BLaER1 treated with 17β-estradiol and CSF1 and Interleukin-3, amounts not matched to agents 10 nM and 100 nM (cell line): ENCODE results near the gene FAM124A.

ENCODE experiments used
- H3K27ac ChIP-seq, 11 experiments: shearing (Covaris generic); formaldehyde crosslinking; 2 replicates each; pipeline ENCODE4 v1.8.1; 2022
- H3K27me3 ChIP-seq, 11 experiments: shearing (Covaris generic); formaldehyde crosslinking; 2 replicates each; pipeline ENCODE4 v1.8.1; 2022
- H3K36me3 ChIP-seq, 11 experiments: shearing (Covaris generic); formaldehyde crosslinking; 2 replicates each; pipeline ENCODE4 v1.8.1; 2022
- H3K4me1 ChIP-seq, 10 experiments: shearing (Covaris generic); formaldehyde crosslinking; 2 replicates each; pipeline ENCODE4 v1.8.1; 2022
- H3K4me2 ChIP-seq, 11 experiments: shearing (Covaris generic); formaldehyde crosslinking; 2 replicates each; pipeline ENCODE4 v1.8.1; 2022
- H3K4me3 ChIP-seq, 10 experiments: shearing (Covaris generic); formaldehyde crosslinking; 2 replicates each; pipeline ENCODE4 v1.8.1; 2022
- H3K9ac ChIP-seq, 11 experiments: shearing (Covaris generic); formaldehyde crosslinking; 2 replicates each; pipeline ENCODE4 v1.8.1; 2022
- H3K9me3 ChIP-seq, 11 experiments: shearing (Covaris generic); formaldehyde crosslinking; replicated peaks in 1 of 11; 2 replicates each; pipeline ENCODE4 v1.8.1; 2022
- H4K20me1 ChIP-seq, 11 experiments: shearing (Covaris generic); formaldehyde crosslinking; 2 replicates each; pipeline ENCODE4 v1.8.1; 2022
- Cebpa-rat ChIP-seq, 11 experiments: shearing (Covaris generic); IDR thresholded peaks; 2 replicates each; pipeline ENCODE4 v1.8.1; 2022

FAM124A gene

GRCh38 chr13:51255556-51255955, 33.4 kb downstream of the FAM124A start:
- Histone ChIP-seq H4K20me1 (no peaks in the 10 kb centered on the region), H3K4me2 (no peak overlapping the region), H3K9ac (no peak overlapping the region), H3K4me1 (peaks cover 0 to 21% (median 0%) of the 10 kb centered on the region in 10 experiments; a peak in 4 of 20 replicates), H3K36me3 (no peaks in the 10 kb centered on the region), H3K4me3 (no peak overlapping the region), H3K27ac (no peak overlapping the region), H3K27me3 (no peaks in the 10 kb centered on the region), H3K9me3 (no peaks in the 10 kb centered on the region; a peak in 1 of 22 replicates)
- no peak for TF ChIP-seq Cebpa-rat (IDR thresholded peaks at IDR 0.05)

DNA sequence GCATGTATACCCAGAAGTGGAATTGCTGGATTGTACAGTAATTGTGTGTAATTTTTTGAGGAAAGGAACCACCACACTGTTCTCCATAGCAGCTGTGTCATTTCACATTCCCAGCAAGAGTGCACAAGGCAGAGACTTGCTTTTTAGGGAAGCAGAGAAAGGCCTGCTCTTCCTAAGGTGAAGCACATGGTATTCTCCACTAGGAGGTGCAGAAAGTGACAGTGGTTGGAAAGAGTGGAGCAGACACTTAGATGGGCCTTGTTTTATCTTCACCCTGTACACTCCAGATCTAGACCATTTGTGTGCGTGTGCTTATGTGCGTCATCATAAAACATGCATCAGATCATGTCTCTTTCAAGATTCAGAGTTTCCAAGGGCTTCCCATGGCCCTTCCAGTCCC, 35.0 kb downstream of the FAM124A start:
- Histone ChIP-seq H3K4me3 (no peak overlapping the region), H3K9me3 (no peaks in the 10 kb centered on the region; a peak in 1 of 22 replicates), H3K4me1 (peaks cover 0 to 21% (median 0%) of the 10 kb centered on the region in 10 experiments; a peak in 4 of 20 replicates), H3K36me3 (no peaks in the 10 kb centered on the region), H3K27ac (no peak overlapping the region), H3K27me3 (no peaks in the 10 kb centered on the region), H3K4me2 (no peak overlapping the region), H3K9ac (no peak overlapping the region), H4K20me1 (no peaks in the 10 kb centered on the region)
- TF ChIP-seq Cebpa-rat (IDR thresholded peaks at IDR 0.05): no peak

GRCh38 chr13:51258612-51259548, 36.7 kb downstream of the FAM124A start:
- H3K36me3 ChIP-seq: no peaks in the 10 kb centered on the region
- H3K9me3 ChIP-seq: no peaks in the 10 kb centered on the region; a peak in 1 of 22 replicates
- no peak overlapping the region for H3K4me3 ChIP-seq
- TF ChIP-seq Cebpa-rat (IDR thresholded peaks at IDR 0.05): no peak
- H3K27ac ChIP-seq: no peak overlapping the region
- H3K9ac ChIP-seq: no peak overlapping the region
- peaks cover 0 to 10% (median 0%) of the 10 kb centered on the region in 10 experiments; a peak in 2 of 20 replicates for H3K4me1 ChIP-seq
- H3K27me3 ChIP-seq: no peaks in the 10 kb centered on the region
- H3K4me2 ChIP-seq: peak overlapping the region in 1 of 11 experiments; percentile 38; a peak in 2 of 22 replicates
- H4K20me1 ChIP-seq: no peaks in the 10 kb centered on the region

DNA sequence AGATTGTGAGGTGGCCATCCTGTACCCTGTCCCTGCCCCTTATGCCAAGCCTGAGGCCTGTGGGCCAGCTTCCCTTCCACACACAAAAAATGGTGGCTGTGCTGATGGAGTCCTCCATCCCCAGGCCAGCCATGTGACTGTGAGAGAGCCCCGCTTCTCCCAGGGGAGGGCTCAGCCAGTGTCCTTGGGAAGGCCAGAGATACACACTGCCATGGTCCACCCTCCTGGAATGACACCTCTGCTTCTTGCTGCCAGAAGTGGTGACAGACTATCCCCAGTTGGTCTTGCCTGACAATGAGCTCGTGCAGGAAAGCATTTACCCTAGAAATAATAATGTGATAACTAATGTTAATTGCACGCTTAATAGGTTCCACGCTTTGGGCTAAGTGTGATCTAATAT, 38.0 kb downstream of the FAM124A start:
- TF ChIP-seq Cebpa-rat (IDR thresholded peaks at IDR 0.05): no peak
- H3K4me2 ChIP-seq: no peak overlapping the region
- no peaks in the 10 kb centered on the region for H3K36me3 ChIP-seq
- H3K4me3 ChIP-seq: no peak overlapping the region
- H3K9ac ChIP-seq: no peak overlapping the region
- H3K27ac ChIP-seq: no peak overlapping the region
- no peaks in the 10 kb centered on the region; a peak in 1 of 22 replicates for H3K9me3 ChIP-seq
- H4K20me1 ChIP-seq: no peaks in the 10 kb centered on the region
- no peaks in the 10 kb centered on the region for H3K27me3 ChIP-seq
- peaks cover 0 to 10% (median 0%) of the 10 kb centered on the region in 10 experiments; a peak in 2 of 20 replicates for H3K4me1 ChIP-seq

GRCh38 chr13:51261610-51262249, 39.5 kb downstream of the FAM124A start:
- Histone ChIP-seq H3K4me1 (peaks cover 0 to 10% (median 0%) of the 10 kb centered on the region in 10 experiments; a peak in 2 of 20 replicates), H4K20me1 (no peaks in the 10 kb centered on the region), H3K9me3 (no peaks in the 10 kb centered on the region; a peak in 1 of 22 replicates), H3K36me3 (no peaks in the 10 kb centered on the region), H3K4me3 (no peak overlapping the region), H3K9ac (no peak overlapping the region), H3K4me2 (no peak overlapping the region), H3K27ac (no peak overlapping the region), H3K27me3 (no peaks in the 10 kb centered on the region)
- no peak for TF ChIP-seq Cebpa-rat (IDR thresholded peaks at IDR 0.05)

DNA sequence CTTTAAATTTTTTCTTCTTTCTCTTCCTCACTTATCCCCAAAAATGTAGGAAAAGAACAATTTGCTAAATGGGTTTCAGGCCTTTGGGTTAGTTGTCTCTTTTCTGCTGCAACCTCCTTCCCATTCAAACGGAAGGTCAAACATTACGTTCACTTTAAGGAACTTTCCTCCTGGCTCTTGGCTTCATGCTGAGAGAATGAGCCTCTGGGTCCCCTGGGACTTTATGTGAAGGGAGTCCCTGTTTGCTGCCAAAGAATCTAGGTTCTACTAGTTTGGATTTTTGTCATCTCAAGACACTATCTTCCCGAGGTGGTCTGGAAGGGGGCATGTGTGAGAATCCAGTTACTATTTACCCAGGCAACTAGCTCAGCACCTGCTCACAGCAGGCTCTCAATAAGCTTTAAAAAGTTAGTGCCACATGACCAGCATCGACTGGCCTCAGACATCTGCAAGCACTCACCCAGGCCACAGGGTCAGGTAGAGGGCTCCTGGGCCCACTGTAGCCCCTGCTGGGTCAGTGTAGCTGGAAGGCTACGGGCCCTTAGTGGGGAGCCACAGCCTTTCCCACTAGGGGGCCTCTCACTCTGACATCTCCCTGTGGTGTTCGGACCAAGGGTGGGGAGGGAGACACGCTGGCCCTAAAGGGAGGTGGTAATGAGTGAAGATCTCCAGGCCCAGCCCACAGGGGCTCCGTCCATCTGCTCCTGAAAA, 40.5 kb downstream of the FAM124A start:
- Histone ChIP-seq H3K4me1 (peaks cover 0 to 10% (median 0%) of the 10 kb centered on the region in 10 experiments; a peak in 2 of 20 replicates), H3K36me3 (no peaks in the 10 kb centered on the region), H3K9me3 (no peaks in the 10 kb centered on the region; a peak in 1 of 22 replicates), H4K20me1 (no peaks in the 10 kb centered on the region), H3K4me3 (no peak overlapping the region), H3K4me2 (no peak overlapping the region), H3K9ac (no peak overlapping the region), H3K27me3 (no peaks in the 10 kb centered on the region), H3K27ac (no peak overlapping the region)
- TF ChIP-seq Cebpa-rat (IDR thresholded peaks at IDR 0.05): no peak

GRCh38 chr13:51266642-51267041, 44.4 kb downstream of the FAM124A start:
- Histone ChIP-seq H3K4me1 (no peaks in the 10 kb centered on the region), H3K4me3 (no peak overlapping the region), H3K9me3 (no peaks in the 10 kb centered on the region), H3K27me3 (no peaks in the 10 kb centered on the region), H4K20me1 (no peaks in the 10 kb centered on the region; a peak in 1 of 22 replicates), H3K36me3 (no peaks in the 10 kb centered on the region), H3K4me2 (no peak overlapping the region), H3K9ac (no peak overlapping the region), H3K27ac (no peak overlapping the region)
- no peak for TF ChIP-seq Cebpa-rat (IDR thresholded peaks at IDR 0.05)

- Histone ChIP-seq H3K36me3 (no peaks in the 10 kb centered on the region), H3K9me3 (no peaks in the 10 kb centered on the region), H3K27me3 (no peaks in the 10 kb centered on the region), H3K9ac (no peak overlapping the region), H3K4me3 (no peak overlapping the region), H4K20me1 (no peaks in the 10 kb centered on the region; a peak in 1 of 22 replicates), H3K27ac (no peak overlapping the region), H3K4me2 (no peak overlapping the region), H3K4me1 (no peaks in the 10 kb centered on the region)
- TF ChIP-seq Cebpa-rat (IDR thresholded peaks at IDR 0.05): no peak
These were observed 45.4 kb downstream of the FAM124A start for GRCh38 chr13:51267622-51268021.

DNA sequence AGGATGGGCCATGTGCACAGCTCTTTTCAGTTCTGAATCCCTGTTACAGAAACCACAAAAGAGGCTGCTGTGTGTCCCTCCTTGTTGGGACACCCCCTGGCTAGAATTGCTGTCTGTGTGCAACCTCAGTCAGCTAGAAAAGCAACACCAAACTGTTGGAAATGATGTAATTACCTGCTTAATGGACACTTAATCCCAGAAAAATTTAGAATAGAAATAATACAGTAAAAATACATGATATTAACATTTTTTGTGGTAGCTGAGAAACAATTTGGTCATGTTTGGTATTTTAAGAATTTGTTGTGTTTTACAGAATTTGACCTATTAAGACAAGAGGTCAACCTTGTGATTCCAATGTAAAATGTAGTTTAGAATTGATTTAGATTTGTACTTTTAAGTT, 46.8 kb downstream of the FAM124A start:
- Histone ChIP-seq H3K4me3 (no peak overlapping the region), H3K9me3 (no peaks in the 10 kb centered on the region), H3K27me3 (no peaks in the 10 kb centered on the region), H3K27ac (no peak overlapping the region), H3K4me1 (no peaks in the 10 kb centered on the region), H3K9ac (no peak overlapping the region), H3K36me3 (no peaks in the 10 kb centered on the region), H4K20me1 (no peaks in the 10 kb centered on the region; a peak in 1 of 22 replicates), H3K4me2 (no peak overlapping the region)
- TF ChIP-seq Cebpa-rat (IDR thresholded peaks at IDR 0.05): no peak
